ENCODE measurements around the gene TAS2R13.

TAS2R13 gene

GRCh38 chr12:10867381-10867780 lies 42.0 kb downstream of the TAS2R13 start:
- DNase-seq (ENCODE audit: low spot score), result no peak

GRCh38 chr12:10863512-10864218 lies 45.7 kb downstream of the TAS2R13 start:
- no peak for DNase-seq (ENCODE audit: low spot score)

GRCh38 chr12:10861366-10861765 lies 48.0 kb downstream of the TAS2R13 start:
- no peak for DNase-seq (ENCODE audit: low spot score)
